ENCODE data around the gene BCAS3.

Gene BCAS3

DNA sequence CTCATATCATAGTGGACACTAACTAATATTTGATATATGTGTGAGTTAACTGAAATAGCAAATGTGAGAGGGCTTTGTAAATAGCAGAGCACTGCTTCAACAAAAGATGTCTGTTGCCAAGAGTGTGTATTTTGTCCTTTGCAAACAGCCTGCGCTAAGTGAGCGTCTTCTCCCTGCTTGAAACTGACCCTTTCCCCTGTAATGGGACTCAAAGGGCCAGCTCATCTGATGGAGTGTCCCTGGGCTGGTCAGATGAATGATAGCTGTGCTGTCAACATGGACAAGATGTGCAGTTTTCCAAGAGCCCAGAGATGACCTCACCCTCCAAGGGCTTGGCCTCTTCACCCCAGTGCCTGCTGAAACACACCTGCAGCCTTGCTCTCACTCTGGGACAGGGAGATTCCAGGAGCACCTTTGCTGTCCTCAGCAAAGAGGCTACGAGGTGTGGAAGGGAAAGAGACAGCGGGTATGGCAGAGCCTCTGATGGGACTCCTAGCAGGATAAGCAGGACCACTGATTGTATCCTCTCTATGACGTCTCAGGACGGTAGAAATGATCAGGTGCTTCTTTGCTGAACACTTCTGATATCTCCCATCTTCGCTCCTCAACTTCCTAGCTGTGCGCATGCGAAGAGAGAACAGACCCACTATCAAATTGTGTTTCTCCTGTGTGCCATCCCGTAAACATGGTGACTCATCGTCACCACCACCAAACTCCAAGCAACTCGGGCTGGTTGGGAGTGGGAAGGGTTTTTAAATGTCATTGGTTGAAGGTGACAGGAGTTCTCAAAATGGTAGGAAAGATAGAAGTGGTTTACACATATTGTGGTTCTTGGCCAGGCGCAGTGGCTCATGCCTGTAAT is 686.2 kb downstream of the BCAS3 start:
- no peak for DNase-seq (ENCODE audit: low read depth)

DNA sequence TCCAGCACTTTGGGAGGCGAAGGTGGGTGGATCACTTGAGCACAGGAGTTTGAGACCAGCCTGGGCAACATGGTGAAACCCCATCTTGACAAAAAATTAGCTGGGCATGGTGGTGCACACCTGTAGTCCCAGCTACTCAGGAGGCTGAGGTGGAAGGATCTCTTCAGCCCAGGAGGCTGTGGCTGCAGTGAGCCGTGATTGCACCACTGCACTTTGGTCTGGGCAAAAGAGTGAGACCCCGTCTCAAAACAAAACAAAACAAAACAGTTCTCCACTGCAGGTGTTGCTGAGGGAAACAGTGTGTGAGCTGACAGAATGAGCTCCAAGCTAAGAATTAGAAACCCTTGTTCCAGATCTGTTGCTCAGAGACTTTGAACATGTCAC is 686.8 kb downstream of the BCAS3 start:
- DNase-seq (ENCODE audit: low read depth) = no peak

DNA sequence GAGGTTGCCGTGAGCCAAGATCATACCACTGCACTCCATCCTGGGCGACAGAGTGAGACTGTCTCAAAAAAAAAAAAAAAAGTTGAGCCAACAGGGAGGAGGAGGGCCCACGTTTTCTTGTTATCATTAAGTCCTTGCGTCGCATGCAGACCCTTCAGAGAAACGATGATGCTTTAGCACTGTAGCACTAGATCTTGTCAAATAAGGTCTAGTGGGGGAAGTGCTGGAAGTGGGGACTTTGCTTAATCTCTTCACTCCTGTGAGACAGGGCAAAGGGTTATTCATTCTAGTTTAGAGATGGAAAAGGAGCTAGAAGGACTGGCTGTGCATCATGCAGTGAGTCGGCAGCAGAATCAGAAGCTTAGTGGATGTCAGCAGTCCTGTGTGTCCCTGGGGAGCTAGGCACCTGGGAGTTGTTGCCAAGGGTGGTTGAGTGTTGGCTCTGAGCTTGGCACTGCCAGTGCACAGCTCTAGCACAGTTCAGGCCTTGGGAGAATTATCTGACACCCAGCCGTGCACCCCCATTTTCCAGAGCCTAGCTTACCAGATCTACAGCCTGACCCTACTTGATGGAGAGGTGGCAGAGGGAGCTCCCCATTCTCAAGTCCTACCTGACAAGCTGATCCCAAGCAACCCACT is 688.5 kb downstream of the BCAS3 start:
- DNase-seq (ENCODE audit: low read depth) = no peak

DNA sequence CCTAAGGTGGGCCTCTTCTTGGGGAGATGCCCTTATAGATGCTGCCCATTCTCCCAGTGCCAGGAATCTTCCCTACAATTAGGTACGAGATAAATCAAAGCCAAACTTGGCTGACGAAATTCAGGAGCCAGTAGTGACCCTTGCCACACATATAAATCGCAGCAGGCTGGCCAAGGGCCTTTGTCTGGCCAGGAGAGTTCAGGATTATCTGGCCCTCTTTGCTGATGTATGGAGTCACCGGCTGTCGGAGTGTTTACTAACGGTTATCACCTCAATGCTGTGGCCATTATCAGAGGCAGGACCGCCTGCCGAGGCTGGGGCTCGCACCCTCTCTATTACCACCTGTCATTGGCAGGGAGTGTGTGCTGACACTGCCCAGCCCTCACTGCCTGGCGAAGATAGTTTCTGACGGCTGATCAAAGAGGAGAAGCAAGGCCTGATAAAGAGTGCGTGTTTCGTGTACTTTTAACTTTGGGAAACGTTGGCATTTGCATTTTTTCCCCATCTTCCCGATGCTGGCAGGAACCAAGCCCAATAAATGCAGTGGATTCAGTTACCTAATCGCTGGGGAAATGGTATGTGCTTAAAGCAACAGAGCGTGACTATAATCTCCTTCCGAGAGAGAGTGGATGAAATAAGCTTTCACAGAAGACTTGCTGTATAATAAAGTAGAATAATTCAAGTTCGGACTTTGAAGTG is 689.2 kb downstream of the BCAS3 start:
- no peak for DNase-seq (ENCODE audit: low read depth)

DNA sequence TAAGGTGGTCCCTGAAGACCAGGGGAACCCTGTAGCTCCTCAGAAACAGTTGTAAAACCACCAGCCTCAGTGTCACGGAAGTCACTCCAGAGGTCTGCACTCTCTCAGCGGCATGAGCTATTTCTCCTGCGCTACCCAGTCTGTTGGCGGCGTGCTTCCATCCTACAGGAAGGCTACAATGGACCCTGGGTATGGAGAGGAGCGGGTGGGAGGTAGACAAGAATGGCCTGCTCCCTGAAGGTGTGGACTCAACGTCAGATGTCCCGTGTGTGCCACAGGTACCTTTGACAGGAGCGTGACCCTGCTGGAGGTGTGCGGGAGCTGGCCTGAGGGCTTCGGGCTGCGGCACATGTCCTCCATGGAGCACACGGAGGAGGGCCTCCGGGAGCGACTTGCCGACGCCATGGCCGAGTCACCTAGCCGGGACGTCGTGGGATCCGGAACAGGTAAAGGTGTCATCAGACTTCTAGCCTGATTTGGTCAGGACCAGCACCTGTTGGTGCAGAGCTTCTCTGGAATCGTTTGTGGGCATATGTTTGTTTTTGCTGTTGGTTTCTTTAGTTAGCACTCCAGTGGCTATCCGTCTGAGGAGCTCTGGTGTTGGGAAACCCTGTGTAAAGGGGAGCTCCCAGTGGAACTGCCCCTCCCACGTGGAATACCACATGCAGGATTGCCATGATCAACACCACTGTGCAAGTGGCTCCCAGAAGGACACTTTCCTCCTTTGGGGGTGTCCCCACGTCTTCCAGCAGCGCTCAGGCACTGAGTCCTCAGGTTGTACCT is 690.6 kb downstream of the BCAS3 start:
- DNase-seq (ENCODE audit: low read depth) = no peak

DNA sequence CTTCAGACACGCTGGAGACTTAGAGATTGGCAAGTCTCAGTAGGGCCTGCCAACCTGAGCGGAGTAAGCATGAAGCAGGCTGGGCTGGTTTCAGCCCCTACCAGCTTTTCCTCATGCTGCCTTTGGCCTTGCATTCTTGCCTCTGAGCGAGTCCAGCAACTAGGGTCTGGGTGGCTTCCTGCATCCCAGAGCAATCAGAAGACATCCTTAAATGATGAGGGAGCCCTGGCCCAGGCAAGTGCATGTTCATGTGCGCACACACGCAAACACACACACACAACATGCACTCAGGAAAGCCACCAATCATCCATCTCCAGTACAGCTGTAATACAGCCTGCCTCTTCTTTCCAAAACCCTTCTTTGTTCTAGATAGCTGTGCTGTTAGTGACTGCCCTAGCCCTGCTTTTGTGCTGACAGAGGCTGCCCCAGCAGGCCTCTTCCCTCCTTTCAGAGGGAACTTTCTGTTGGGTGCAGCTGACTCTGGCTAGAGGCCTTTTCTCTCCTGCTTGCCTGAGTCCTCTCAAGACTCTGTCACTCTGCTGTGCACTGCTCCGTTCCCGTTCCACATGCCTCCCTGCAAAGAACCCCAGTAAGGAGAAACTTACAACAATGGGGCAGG is 691.3 kb downstream of the BCAS3 start:
- DNase-seq (ENCODE audit: low read depth) = no peak

DNA sequence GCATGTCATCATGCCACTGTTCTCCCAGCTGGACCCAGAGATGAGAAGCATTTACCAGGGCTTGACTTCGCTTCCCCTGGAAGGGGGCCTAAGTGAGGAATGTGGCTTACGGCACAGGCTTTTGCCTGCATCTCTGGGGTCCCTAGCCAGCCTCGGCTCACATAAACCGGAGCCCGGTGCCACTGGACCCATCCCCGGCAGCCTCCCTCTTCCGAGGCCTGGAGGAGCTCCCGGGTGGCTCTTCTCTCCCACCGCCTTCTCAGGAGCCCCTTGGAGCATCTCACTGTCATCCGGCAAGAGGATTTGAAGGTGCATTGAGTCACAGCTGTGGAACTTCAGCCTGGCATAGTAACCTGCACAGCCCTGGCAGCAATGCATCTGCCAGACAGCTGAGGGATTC is 692.1 kb downstream of the BCAS3 start:
- no peak for DNase-seq (ENCODE audit: low read depth)

DNA sequence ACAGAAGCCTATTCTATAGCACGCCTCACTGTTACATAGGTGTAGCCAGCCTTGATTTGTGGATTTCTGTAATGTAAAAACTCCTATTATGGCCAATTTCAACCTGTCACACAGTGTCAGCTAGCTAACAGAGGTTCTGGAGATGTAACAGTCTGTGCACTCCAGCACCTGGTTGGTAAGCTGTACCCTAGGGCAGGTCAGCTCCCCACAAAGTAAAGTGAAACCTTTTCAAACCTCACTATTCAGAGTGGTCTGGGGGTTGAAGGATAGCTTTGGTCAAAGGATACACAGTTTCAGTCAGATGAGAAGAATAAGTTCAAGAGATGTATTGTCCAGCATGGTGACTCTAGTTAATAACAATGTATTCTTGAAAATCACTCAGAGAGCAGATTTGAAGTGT is 693.5 kb downstream of the BCAS3 start:
- no peak for DNase-seq (ENCODE audit: low read depth)

DNA sequence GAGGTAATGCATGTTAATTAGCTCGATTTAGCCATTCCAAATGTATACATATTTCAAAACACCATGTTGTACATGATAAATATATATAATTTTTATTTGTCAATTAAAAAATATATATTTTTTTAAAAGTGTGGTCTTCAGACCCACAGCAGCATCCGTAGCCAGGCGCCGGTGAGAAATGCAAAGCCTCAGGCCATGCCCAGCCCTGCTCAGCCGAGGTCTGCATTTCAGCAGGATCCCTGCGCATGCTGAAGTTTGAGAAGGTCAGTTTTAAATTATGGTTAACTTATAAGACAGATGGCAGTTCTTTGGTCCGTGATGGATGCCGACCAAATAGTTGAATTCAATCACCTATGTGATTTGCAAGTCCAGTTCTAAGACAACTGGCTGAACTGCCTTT is 694.0 kb downstream of the BCAS3 start:
- no peak for DNase-seq (ENCODE audit: low read depth)

DNA sequence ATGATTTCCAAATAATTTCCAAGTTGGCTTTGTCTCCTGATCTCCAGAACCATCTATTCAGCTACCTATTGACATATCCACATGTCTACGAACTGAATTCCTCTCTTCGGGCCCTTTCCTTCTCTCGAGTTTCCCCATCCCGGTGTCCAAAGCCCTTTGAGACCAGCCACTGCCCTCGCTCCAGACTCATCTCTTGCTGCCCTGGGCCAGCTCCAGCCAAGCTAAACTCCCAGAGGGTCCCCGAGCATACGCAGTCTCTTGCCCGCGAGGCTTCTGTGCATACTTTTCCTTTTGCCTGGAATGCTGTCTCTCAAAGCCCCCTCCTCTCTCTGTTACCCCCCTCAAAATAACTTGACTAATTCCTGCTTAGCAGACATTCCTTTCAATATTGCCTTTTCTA is 694.8 kb downstream of the BCAS3 start:
- no peak for DNase-seq (ENCODE audit: low read depth)

DNA sequence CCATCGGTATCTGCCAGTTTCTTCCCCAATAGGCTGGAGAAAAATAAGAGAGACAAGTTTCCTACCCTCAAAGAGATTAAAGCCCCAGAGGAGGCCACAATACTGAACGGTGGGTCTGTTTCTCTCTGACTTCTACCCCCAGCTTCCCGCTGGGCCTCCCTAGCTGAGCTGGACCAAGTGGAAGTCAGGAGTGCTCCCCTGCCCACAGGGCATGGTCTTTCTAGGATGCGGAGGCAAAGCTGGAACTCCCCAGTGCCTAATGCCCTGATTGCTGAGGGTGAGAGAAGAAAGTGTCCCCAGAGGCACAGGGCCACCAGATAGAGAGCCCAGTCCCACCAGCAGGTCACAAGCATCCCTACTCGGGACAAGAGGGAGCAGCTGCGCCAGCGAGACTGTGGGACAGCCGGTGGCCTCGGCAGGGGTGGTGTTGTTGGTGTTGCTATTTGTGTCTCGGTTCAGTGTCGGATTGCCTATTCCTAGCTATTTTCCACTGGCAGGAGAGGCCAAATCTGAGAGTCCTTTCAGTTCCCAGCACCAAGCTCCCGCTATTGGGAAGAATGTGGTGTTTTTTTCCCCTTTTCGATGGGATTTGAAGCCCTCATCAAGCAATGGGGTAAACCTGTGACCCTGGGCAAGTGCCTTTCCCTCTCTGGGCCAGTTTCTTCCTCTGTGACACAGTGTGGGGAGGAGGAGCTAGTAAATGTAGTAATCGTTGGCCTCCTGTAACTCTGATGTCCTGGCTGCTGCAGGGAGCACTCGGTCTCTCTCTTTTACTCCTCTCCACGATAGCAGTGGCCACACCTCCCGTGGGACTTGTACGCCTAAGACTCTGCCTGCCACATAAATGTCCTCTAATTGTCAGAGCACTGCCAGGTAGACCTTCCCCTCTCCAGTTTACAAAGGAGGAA is 699.5 kb downstream of the BCAS3 start:
- DNase-seq (ENCODE audit: low read depth) = no peak

DNA sequence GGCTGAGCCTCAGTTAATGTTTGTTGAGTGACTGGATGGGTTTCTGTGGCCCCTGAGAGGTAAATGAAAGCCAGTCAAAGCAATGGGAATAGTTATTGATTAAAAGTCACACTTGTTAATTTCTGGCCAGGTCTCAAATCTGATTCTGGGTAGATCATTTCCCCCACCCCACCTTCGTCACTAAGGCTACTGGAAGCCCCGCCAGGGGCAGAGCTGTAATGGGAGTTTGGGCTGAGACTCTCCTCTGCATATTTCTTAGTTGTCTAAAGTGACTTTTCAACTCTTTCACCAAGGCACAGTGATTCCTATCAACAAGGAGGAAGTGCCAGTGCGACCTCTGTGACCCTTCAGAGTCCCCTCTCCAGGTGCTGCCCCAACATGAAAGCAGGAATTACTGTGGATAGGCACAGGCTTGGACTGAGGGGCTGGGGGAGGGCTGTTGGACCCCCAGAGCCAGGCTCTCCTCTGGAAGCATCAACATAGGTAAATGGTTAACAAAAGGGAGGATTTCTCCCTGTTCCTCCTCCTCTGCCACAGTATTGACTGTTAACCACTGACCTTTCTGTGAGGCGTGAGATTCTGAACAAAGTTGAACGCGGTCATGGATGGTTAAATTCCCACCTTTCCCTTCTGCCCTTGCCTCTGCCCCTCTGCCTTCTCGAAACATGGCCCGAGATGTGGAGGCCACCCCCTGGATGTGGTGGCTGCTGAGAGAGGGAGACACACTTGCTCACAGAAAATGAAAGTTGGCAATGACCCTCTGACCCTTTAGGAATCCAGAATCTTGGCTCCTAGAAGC is 701.2 kb downstream of the BCAS3 start:
- DNase-seq (ENCODE audit: low read depth) = no peak

DNA sequence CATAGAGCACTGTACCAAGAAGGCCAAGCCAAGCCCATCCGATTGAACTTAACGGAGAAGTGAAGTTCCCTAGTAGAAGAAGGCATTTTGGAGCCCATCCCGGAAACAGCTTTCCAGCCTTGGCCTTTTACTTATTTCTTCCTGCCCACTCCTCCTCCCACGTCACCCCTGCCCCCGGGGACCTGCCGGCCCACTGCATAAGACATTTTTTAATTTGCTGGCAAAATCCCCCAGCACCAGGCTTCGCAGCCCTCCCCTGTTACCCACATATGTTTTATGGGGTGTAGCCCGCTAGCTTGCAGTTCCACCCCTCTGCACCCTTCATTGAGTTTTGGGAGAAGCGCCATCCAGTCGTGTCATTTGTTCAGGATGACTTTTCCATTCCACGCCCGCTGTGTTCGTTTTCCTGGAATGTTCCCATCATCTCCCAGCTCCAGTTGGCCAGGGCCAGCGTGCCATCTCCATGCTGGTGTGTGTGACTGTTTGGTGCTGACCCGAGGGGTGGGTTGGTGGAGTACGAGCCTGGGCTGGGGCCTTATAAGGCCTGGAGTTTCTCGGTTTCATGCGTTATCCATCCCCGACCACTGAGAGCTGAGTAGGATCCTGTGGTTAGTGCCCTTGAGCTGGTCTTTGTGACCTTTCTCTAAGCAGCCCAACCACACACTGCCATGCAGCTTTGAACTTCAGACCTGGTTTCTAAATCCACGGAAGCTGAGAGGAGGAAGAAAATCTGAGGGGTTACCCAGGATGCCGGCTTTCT is 702.0 kb downstream of the BCAS3 start:
- no peak for DNase-seq (ENCODE audit: low read depth)

DNA sequence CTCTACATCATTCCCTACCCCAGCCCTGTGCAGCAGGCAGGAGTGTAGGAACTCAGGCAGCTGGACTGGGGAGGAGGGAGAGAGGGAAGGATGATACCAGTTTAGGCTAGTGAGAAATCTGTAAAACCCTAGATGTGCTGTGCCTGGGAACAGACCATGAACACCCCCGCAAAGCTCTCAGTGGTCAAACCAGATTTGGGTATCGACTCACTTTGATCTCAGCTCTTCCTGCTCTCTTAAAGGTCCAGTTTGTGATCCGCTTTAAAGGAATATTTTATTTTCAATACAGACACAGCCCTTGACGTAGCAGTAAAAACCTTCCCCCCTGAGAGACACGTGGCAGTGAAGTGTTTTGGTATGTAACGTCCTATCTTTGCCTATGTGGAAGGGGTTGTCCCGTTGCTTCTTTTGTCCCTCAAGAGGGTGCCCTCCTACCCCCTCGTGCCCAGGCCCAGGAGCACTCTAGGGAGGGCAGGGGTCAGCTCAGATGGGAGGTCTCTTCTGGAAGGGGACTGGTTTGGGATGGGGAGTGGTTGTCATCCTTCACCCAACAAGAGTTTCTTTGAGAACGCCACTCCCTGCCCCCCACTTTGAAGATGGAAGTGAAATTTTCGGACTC is 702.7 kb downstream of the BCAS3 start:
- no peak for DNase-seq (ENCODE audit: low read depth)

DNA sequence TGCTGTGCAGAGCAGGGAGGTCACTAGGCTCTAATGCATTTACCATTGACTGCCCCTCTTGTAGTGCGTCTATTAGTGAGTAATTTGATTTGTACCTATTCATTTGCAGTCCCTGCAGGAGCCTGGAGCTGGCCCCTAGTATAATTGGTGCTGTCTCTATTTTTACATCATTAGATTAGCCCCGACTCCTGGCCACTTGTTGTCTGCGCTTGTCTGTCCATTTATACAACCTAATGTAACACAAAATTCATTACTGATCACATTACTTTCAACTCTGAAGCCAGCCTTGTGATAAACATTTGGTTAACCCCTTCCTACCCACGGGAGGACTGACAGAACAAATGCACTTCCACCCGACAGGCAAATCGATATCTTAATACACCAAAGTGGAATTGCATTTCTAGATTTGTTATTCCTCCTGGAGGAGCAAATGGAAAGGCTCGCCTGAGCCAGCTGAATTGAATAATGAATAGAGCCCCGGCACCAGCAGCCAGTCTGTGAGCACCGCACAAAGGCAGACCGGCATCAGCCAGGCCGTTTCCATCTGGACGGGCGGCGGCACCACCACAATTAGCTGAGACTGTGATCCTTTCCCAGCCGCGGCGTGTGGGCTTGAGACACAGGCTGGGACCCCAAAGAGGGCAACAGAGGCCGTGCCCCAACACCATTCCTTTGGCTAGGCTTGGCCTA is 703.3 kb downstream of the BCAS3 start:
- no peak for DNase-seq (ENCODE audit: low read depth)

DNA sequence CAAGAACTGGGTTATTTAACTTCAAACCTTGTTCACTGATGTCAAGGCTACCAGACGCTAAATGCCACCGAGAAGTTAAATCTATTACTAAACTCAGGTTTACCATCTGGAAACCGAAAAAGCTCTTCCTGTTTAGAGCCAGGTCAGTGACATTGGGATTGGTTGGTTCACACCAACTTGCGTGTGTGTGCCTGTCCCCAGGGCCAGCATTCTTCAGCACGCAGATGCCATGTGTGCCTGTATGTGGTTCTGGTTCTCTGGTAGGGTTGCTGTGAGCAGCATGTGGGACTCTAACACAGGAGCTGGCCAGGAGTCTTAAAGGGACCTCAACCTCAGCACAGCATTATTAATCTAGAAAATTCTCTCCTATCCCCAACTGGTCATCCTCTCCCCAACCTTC is 703.9 kb downstream of the BCAS3 start:
- DNase-seq (ENCODE audit: low read depth) = no peak

DNA sequence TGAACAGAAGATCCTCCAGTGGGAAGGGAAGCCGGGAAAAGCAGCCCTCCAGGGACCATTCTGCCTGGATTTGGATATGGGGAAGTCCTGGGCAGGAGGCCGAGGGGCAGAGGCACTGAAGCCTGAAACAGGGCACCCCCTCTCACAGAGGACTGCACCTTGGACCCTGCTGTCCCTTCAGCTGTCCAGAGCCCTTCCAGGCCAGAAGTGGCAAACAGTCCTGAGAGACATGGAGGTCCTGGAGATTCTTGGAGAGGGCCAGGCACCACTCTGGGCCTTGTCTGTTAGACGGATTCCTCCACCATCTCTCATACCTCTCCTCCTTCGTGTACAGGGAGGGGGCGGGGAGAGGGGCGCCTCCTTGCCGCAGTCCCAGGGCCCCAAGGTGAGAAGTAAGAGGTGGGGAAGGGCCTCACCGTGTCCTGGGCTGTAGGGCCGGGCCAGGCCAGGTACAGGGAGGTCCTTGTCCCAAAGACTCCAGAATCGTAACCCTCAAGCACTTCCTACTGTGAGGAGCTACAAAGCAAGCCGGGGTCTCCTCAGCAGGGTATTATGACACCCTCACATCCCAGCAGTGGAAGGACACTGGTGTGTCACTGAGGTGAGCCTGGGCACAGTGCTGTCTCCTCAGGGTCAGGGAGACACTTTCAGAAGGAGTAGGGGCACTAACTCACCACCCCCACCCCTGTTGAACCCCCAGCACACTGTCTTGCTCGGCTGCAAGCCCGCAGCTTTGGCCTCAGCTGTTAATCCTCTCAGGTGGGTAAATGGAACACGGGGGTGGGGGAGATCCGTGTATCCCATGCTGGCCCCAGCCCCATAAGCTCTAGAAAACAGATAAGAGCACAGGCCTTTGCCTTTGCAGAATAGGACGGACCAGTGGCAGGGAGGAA is 705.4 kb downstream of the BCAS3 start:
- DNase-seq (ENCODE audit: low read depth) = no peak
